ENCODE data around the gene CADPS2. TPM values are rescaled to one million over a fixed set of nuclear protein-coding genes. Genes with fewer than 3 reads are reported as not detected.
"Not testable (repeated sequence)": the region's sequence is repeated elsewhere in the genome, so short reads cannot be mapped to it uniquely, and the experiment has no call there.

The CADPS2 gene
- total RNA-seq, 1 donor from 2014 or later = 8.8 TPM

- TF ChIP-seq CTCF (IDR thresholded peaks at IDR 0.05; ENCODE audit: insufficient read depth, low read length, poor library complexity, severe bottlenecking) = no peak
- no peak for DNase-seq (ENCODE audit: low read depth)
- Histone ChIP-seq H3K4me3 (ENCODE audit: low read depth, low read length) (no peak overlapping the region), H3K27me3 (ENCODE audit: control insufficient read depth, insufficient read depth, low read length) (no peaks in the 10 kb centered on the region), H3K36me3 (ENCODE audit: control insufficient read depth, insufficient read depth, low read length) (no peaks in the 10 kb centered on the region)
Measured at GRCh38 chr7:122686360-122686878, 199.8 kb downstream of the CADPS2 start.

DNA sequence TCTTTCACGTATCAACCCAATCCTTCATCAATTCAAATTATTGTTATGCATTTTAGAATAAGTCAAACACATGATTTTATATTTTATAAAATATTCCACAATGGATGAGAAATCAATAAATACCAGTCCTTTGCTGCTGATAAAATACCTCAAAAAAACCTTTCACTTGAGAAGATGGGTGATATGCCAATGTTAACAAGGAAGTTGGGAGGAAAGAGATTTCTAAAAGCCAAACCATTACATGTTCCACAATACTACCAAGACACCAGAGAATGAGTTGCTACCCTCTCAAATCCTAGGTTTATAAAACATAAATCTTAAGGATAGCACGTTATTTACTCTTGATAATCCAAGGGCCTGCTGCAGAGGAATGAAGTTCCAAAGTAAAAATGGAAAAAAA is 201.8 kb downstream of the CADPS2 start:
- Histone ChIP-seq H3K4me3 (ENCODE audit: low read depth, low read length) (no peak overlapping the region), H3K27me3 (ENCODE audit: control insufficient read depth, insufficient read depth, low read length) (no peaks in the 10 kb centered on the region), H3K36me3 (ENCODE audit: control insufficient read depth, insufficient read depth, low read length) (no peaks in the 10 kb centered on the region)
- no peak for TF ChIP-seq CTCF (IDR thresholded peaks at IDR 0.05; ENCODE audit: insufficient read depth, low read length, poor library complexity, severe bottlenecking)
- DNase-seq (ENCODE audit: low read depth) = no peak

GRCh38 chr7:122682815-122683550 is 203.3 kb downstream of the CADPS2 start:
- Histone ChIP-seq H3K36me3 (ENCODE audit: control insufficient read depth, insufficient read depth, low read length) (no peaks in the 10 kb centered on the region), H3K27me3 (ENCODE audit: control insufficient read depth, insufficient read depth, low read length) (no peaks in the 10 kb centered on the region), H3K4me3 (ENCODE audit: low read depth, low read length) (no peak overlapping the region)
- no peak for DNase-seq (ENCODE audit: low read depth)
- no peak for TF ChIP-seq CTCF (IDR thresholded peaks at IDR 0.05; ENCODE audit: insufficient read depth, low read length, poor library complexity, severe bottlenecking)

DNA sequence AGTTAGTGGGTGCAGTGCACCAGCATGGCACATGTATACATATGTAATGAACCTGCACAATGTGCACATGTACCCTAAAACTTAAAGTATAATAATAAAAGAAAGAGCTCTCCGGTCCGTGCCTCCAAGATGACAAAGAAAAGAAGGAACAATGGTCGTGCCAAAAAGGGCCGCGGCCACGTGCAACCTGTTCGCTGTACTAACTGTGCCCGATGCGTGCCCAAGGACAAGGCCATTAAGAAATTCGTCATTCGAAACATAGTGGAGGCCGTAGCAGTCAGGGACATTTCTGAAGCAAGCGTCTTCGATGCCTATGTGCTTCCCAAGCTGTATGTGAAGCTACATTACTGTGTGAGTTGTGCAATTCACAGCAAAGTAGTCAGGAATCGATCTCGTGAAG is 205.1 kb downstream of the CADPS2 start:
- H3K27me3 ChIP-seq (ENCODE audit: control insufficient read depth, insufficient read depth, low read length); H3K4me3 ChIP-seq (ENCODE audit: low read depth, low read length); DNase-seq (ENCODE audit: low read depth); H3K36me3 ChIP-seq (ENCODE audit: control insufficient read depth, insufficient read depth, low read length): not testable (repeated sequence)

- no peak for TF ChIP-seq CTCF (IDR thresholded peaks at IDR 0.05; ENCODE audit: insufficient read depth, low read length, poor library complexity, severe bottlenecking)
- DNase-seq (ENCODE audit: low read depth) = no peak
- no peaks in the 10 kb centered on the region for H3K27me3 ChIP-seq (ENCODE audit: control insufficient read depth, insufficient read depth, low read length)
- H3K36me3 ChIP-seq (ENCODE audit: control insufficient read depth, insufficient read depth, low read length) = no peaks in the 10 kb centered on the region
- no peak overlapping the region for H3K4me3 ChIP-seq (ENCODE audit: low read depth, low read length)
Measured at GRCh38 chr7:122679813-122680212, 206.4 kb downstream of the CADPS2 start.

DNA sequence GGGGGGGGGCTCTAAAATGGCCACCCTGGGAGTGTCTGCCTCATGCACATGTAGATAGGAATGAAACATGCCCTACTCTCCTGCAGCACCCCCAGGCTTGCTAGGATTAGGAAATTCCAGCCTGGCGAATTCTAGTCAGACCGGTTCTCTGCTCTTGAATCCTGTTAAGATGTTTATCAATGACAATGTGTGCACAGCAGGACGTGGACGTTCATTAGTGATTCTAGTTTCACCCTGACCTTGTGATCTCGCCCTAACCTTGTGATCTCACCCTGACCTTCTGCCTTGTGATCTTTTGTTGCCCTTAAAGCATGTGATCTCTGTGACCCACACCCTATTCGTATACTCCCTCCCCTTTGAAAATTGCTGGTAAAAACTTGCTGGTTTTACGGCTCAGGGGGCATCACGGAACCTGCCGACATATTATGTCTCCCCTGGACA is 207.0 kb downstream of the CADPS2 start:
- DNase-seq (ENCODE audit: low read depth); H3K36me3 ChIP-seq (ENCODE audit: control insufficient read depth, insufficient read depth, low read length); H3K27me3 ChIP-seq (ENCODE audit: control insufficient read depth, insufficient read depth, low read length); H3K4me3 ChIP-seq (ENCODE audit: low read depth, low read length): not testable (repeated sequence)

DNA sequence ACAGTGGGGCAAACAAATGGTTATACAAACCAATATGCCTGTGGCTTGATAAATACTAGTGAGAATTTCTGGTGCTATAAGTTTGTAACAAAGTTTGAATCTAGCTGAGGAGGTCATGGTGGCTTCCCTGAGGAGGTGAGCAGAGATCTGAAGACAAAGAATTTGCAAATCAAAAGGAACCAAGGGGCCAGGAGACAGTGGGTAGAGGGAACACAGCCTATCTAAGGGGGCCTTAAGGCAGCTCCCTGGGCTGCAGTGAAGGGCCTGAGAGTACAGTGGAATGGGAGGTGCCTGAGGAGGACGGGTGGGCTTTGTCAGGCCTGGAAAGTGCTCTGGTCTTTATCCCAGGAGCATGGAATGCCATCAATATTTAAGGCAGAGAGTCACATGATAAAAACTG is 209.1 kb downstream of the CADPS2 start:
- Histone ChIP-seq H3K4me3 (ENCODE audit: low read depth, low read length) (no peak overlapping the region), H3K27me3 (ENCODE audit: control insufficient read depth, insufficient read depth, low read length) (no peaks in the 10 kb centered on the region), H3K36me3 (ENCODE audit: control insufficient read depth, insufficient read depth, low read length) (no peaks in the 10 kb centered on the region)
- no peak for DNase-seq (ENCODE audit: low read depth)
- no peak for TF ChIP-seq CTCF (IDR thresholded peaks at IDR 0.05; ENCODE audit: insufficient read depth, low read length, poor library complexity, severe bottlenecking)
